Karpas-422 (cell line): ENCODE measurements around the gene GPR34. TPM values are rescaled to one million over a fixed set of nuclear protein-coding genes. Genes with fewer than 3 reads are reported as not detected.
"Not testable (repeated sequence)": the region's sequence is repeated elsewhere in the genome, so short reads cannot be mapped to it uniquely, and the experiment has no call there.

Source experiments
- DNase-seq: peaks from one replicate; pipeline ENCODE4 v3.0.0-alpha.2; 2015
- H2AFZ ChIP-seq: fragments of 200-600 bp; sonication (generic); 2 replicates; pipeline ENCODE4 v1.6.1; 2014; ENCODE audit warnings: antibody characterized with exemption, low read length, mixed read lengths
- H3K27ac ChIP-seq: fragments of 200-600 bp; sonication (generic); 2 replicates; pipeline ENCODE4 v1.5.1; 2014; ENCODE audit warnings: mild to moderate bottlenecking, low read length, moderate library complexity
- H3K27me3 ChIP-seq: fragments of 200-600 bp; sonication (generic); 2 replicates; pipeline ENCODE4 v1.6.1; 2014; ENCODE audit warnings: low read length, mixed read lengths
- H3K36me3 ChIP-seq: fragments of 200-600 bp; sonication (generic); 2 replicates; pipeline ENCODE4 v1.6.1; 2014; ENCODE audit warnings: low read length, mixed read lengths; ENCODE audit not compliant: insufficient read depth
- H3K4me1 ChIP-seq: fragments of 200-600 bp; sonication (generic); 2 replicates; pipeline ENCODE4 v1.6.1; 2014; ENCODE audit warnings: mild to moderate bottlenecking, low read length, mixed read lengths
- H3K4me2 ChIP-seq: fragments of 200-600 bp; sonication (generic); 2 replicates; pipeline ENCODE4 v1.6.1; 2014; ENCODE audit warnings: low read length, low read depth, mild to moderate bottlenecking; ENCODE audit not compliant: poor library complexity, severe bottlenecking
- H3K4me3 ChIP-seq: fragments of 200-600 bp; sonication (generic); 2 replicates; pipeline ENCODE4 v1.5.1; 2014; ENCODE audit warnings: mild to moderate bottlenecking, antibody characterized with exemption, low read length, mixed read lengths
- H3K79me2 ChIP-seq: fragments of 200-600 bp; sonication (generic); 2 replicates; pipeline ENCODE4 v1.6.1; 2014; ENCODE audit warnings: mild to moderate bottlenecking, low read length, mixed read lengths
- H3K9ac ChIP-seq: fragments of 200-600 bp; sonication (generic); 2 replicates; pipeline ENCODE4 v1.6.0; 2014; ENCODE audit warnings: low read length
- H3K9me2 ChIP-seq: fragments of 200-600 bp; sonication (generic), shearing (Covaris generic); replicated peaks from 2 replicates; pipeline ENCODE4 v1.6.0; 2014; ENCODE audit warnings: mild to moderate bottlenecking, low read length, moderate library complexity; ENCODE audit not compliant: insufficient read depth
- H3K9me3 ChIP-seq: fragments of 300-700, 200-600 bp; sonication (generic); 2 replicates; pipeline ENCODE4 v1.6.1; 2014; ENCODE audit warnings: low read length, mixed read lengths
- H4K20me1 ChIP-seq: fragments of 200-600 bp; sonication (generic); 2 replicates; pipeline ENCODE4 v1.6.1; 2014; ENCODE audit warnings: mild to moderate bottlenecking, antibody characterized with exemption, low read length, low read depth; ENCODE audit not compliant: insufficient read depth
- total RNA-seq: library from RNA; depleted of rRNA; stranded (reverse); fragments of >200 nt; shearing (Covaris generic); gene quantifications from 2 replicates; pipeline ENCODE4 v1.2.3, GENCODE V29; 2014; ENCODE audit warnings: low replicate concordance; rRNA removed

The GPR34 gene, protein sequence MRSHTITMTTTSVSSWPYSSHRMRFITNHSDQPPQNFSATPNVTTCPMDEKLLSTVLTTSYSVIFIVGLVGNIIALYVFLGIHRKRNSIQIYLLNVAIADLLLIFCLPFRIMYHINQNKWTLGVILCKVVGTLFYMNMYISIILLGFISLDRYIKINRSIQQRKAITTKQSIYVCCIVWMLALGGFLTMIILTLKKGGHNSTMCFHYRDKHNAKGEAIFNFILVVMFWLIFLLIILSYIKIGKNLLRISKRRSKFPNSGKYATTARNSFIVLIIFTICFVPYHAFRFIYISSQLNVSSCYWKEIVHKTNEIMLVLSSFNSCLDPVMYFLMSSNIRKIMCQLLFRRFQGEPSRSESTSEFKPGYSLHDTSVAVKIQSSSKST
- total RNA-seq: not detected in 2 replicates

DNA sequence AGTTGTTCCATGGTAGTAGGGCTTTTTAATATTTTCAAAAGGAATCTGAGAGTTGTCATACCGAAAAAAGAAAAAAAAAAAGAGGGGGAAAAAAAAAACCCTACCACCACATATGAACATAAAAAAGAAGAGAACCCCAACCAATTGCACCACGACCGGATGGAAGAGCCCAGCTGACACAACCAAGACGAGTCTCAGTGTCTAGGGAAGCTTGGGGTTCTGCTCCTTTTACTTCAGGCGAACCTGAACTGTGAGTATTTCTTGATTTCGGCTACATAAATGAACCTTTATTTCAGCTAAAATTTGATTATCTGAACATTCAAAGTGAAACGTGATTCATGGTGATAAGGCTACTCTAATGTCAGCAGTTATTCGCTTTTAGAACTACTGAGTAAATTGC is at the start of gene GPR34:
Gene GPR34, plus strand, starts transcription at position 139 of the 400 bp plus-strand sequence. CDS start 6,661 bp downstream, outside the sequence.
- Histone ChIP-seq H3K27me3 (no peaks in the 10 kb centered on the region), H3K9ac (no peak within 1 kb of the TSS), H3K9me2 (no peaks in the 10 kb centered on the region), H3K9me3 (no peaks in the 10 kb centered on the region), H3K4me2 (no peak within 1 kb of the TSS), H3K4me3 (no peak within 1 kb of the TSS), H3K36me3 (no peaks in the 10 kb centered on the region), H3K4me1 (no peaks in the 10 kb centered on the region), H3K79me2 (no peaks in the 10 kb centered on the region), H2AFZ (no peak within 1 kb of the TSS), H4K20me1 (no peaks in the 10 kb centered on the region), H3K27ac (no peak within 1 kb of the TSS)
- DNase-seq: no peak

DNA sequence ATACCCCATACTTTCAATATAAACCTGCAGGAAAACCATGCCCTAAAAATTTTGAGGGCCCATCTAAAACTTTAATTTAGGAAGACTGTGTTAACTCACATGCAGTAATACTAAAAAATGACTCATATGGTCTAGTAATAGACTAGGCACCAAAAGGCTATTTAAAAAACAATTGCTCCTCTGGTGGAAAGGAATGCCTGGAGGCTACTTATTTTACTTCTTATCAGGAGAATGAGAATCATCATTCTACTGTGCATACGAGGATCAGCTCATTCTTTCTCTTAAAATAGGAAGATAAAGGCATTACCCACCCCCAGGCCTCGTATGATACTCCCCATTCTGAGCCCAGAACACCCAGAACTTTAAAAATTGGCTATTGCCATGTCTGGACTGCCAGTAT is 42.6 kb upstream of the GPR34 start:
- not testable (repeated sequence) for H3K9me2 ChIP-seq, H2AFZ ChIP-seq

DNA sequence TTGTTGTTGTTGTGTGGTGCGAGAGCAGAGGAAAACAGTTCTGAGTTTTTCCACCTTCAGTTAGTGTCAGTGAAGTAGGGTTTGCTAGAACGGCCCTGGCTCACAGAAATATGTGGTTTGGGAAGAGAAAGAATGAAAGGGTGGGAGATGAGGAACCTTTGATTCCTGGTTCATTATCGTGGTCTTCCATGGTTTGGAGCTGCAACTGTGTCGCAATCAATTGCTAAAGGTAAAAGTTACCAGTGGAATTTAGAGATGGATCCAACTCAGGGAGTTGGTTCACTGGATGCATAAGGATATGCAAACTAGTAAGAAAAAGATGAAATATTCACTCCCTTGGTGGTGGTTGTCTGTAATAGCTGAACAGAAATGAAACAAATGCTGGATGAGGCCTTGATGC is 35.6 kb upstream of the GPR34 start:
- Histone ChIP-seq H3K4me3 (no peak overlapping the region), H3K9me3 (no peaks in the 10 kb centered on the region), H3K9ac (no peak overlapping the region), H4K20me1 (no peaks in the 10 kb centered on the region), H2AFZ (no peak overlapping the region), H3K9me2 (no peaks in the 10 kb centered on the region), H3K4me2 (no peak overlapping the region), H3K27me3 (no peaks in the 10 kb centered on the region), H3K79me2 (no peaks in the 10 kb centered on the region), H3K27ac (no peak overlapping the region), H3K36me3 (no peaks in the 10 kb centered on the region), H3K4me1 (no peaks in the 10 kb centered on the region)
- no peak for DNase-seq

More for the DNA sequence above, 42.6 kb upstream of the GPR34 start:
- H3K4me1 ChIP-seq, H4K20me1 ChIP-seq, H3K27ac ChIP-seq, H3K27me3 ChIP-seq, H3K79me2 ChIP-seq, DNase-seq, H3K9me3 ChIP-seq, H3K4me3 ChIP-seq, H3K4me2 ChIP-seq, H3K9ac ChIP-seq, H3K36me3 ChIP-seq: not testable (repeated sequence)

DNA sequence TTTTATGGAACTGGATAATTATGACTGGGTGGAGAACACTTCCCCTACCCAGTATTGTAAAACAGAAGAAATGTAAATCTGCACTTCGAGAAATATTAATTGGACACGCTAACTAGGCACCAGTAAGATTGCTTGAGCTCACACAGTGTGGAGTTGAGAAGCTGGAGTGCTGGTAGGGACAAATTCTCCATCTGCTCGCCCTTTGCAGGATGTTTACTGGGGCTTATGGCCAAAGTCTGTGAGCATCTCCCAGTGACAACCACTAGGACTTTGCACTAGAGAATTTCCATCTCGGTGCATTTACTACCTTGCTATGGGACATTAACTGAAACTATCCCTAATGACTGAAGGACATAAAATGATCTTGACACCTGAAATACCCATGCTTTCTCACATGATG is 33.7 kb upstream of the GPR34 start:
- Histone ChIP-seq H3K4me1 (no peaks in the 10 kb centered on the region), H3K9me3 (no peaks in the 10 kb centered on the region)
- DNase-seq: no peak

DNA sequence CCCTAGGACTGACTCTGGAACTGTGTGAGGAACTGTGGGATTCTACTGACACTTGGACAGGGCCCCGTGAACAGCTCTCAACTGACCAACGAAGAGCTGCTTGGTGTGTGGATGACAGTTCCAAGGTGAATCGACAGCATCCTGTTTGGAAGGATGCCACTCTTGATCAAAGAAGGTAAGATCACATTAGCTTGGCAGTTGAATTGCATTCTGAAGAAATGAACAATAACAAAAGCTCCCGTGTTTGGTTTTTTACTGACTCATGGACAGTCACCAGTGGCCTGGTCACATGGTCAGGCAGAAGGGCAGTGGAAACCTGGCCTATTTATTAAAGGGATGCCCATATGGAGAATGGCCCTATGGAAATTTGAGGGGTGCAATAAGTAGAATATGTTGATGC is 33.1 kb upstream of the GPR34 start:
- H3K4me1 ChIP-seq: no peaks in the 10 kb centered on the region
- H3K36me3 ChIP-seq: no peaks in the 10 kb centered on the region
- no peak overlapping the region for H2AFZ ChIP-seq
- DNase-seq: no peak
- H3K27me3 ChIP-seq: no peaks in the 10 kb centered on the region
- H3K9me2 ChIP-seq: no peaks in the 10 kb centered on the region
- H3K79me2 ChIP-seq: no peaks in the 10 kb centered on the region
- no peaks in the 10 kb centered on the region for H4K20me1 ChIP-seq
- no peaks in the 10 kb centered on the region for H3K9me3 ChIP-seq
- H3K4me2 ChIP-seq: no peak overlapping the region
- H3K27ac ChIP-seq: no peak overlapping the region
- H3K9ac ChIP-seq: no peak overlapping the region
- no peak overlapping the region for H3K4me3 ChIP-seq

More for the DNA sequence above, 33.7 kb upstream of the GPR34 start:
- Histone ChIP-seq H3K4me3 (no peak overlapping the region), H3K4me2 (no peak overlapping the region), H4K20me1 (no peaks in the 10 kb centered on the region), H3K27me3 (no peaks in the 10 kb centered on the region), H3K36me3 (no peaks in the 10 kb centered on the region), H3K9me2 (no peaks in the 10 kb centered on the region), H3K79me2 (no peaks in the 10 kb centered on the region), H2AFZ (no peak overlapping the region), H3K27ac (no peak overlapping the region), H3K9ac (no peak overlapping the region)

DNA sequence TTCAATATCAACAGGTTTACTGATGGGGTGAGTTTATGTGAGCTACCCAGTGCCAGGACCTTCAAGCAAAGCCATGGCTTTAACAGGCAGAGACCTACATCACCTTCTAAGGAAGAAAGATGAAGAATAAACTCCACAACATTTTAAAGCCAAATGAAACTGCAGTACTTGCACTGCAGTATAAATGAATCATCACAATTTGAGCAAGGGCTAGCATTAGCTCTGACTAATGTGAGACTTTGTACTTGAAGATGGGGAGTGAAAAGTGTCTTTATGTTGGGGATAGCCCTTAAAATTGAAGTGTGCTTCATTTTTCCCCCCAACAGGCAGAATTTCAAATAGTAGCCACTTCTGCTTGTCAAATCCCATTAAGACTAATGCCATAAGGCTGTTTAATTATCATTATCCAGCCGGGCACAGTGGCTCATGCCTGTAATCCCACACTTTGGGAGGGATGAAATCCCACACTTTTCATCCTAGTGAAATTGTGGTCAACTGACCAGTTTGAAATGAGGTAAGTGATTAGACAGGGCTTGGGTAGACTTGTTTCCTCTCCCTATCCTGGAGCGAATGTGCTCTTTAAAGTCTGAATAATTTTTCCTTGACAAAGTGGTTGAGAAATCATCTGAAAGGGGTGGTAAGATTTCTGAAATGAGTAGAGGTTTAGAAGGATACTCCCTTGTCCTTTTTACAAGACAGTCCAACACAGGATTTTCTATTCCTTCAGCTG is 27.2 kb upstream of the GPR34 start:
- H3K4me1 ChIP-seq: no peaks in the 10 kb centered on the region
- H2AFZ ChIP-seq: no peak overlapping the region
- no peaks in the 10 kb centered on the region for H3K9me2 ChIP-seq
- no peak overlapping the region for H3K9ac ChIP-seq
- no peaks in the 10 kb centered on the region for H3K9me3 ChIP-seq
- H3K4me3 ChIP-seq: no peak overlapping the region
- no peak overlapping the region for H3K27ac ChIP-seq
- H3K36me3 ChIP-seq: no peaks in the 10 kb centered on the region
- H3K79me2 ChIP-seq: no peaks in the 10 kb centered on the region
- no peak for DNase-seq
- H4K20me1 ChIP-seq: no peaks in the 10 kb centered on the region
- no peaks in the 10 kb centered on the region for H3K27me3 ChIP-seq
- no peak overlapping the region for H3K4me2 ChIP-seq

DNA sequence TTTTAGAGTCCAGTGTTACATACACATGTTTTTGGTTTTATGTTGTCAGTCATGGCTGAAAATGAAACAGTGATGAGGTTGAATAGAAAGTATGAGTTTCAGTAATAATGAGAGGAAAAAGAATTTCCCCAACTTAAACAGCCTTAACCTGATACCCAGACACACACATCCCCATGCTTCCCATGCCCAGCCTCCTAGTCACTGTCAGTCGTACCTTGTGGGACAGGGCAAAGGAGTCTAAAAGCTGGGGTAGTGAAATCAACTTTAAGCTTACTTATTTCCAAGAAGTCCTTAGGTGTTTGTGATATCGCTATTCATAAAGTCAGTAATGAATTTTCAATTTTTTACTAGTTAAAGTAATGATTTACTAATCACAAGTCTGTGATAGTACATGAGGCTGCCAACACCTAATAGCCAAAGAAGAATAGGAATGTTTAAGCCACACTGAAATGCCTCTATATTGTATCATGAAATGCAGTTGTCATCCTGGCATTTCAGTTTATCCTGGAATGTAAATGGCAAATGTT is 24.3 kb upstream of the GPR34 start:
- Histone ChIP-seq H3K4me1 (no peaks in the 10 kb centered on the region), H3K4me2 (no peak overlapping the region), H4K20me1 (no peaks in the 10 kb centered on the region), H3K36me3 (no peaks in the 10 kb centered on the region), H3K27me3 (no peaks in the 10 kb centered on the region), H2AFZ (no peak overlapping the region), H3K4me3 (no peak overlapping the region), H3K9me2 (no peaks in the 10 kb centered on the region), H3K27ac (no peak overlapping the region), H3K9me3 (no peaks in the 10 kb centered on the region), H3K9ac (no peak overlapping the region), H3K79me2 (no peaks in the 10 kb centered on the region)
- DNase-seq: no peak

DNA sequence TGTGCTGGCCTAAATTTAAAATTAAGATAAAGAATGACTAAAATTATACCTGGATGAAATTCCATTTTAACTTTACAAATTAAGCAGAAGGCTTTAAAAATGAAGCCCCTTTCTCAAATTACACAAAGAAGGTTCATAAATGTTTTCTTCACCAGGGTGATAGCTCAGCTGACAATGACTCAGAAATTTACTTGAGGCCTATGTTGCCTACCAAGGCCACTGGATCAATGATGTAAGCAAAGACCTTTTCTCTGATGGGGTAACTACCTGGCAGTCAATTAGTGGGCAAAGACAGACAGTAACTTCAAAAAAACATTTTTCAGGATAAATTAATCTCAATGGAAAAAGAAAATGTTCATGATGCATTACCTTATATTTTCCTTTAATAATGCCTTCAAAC is 23.9 kb upstream of the GPR34 start:
- Histone ChIP-seq H3K27ac (no peak overlapping the region), H4K20me1 (no peaks in the 10 kb centered on the region), H3K4me2 (no peak overlapping the region), H3K36me3 (no peaks in the 10 kb centered on the region), H3K9me2 (no peaks in the 10 kb centered on the region), H3K4me1 (no peaks in the 10 kb centered on the region), H3K27me3 (no peaks in the 10 kb centered on the region), H3K4me3 (no peak overlapping the region), H3K79me2 (no peaks in the 10 kb centered on the region), H2AFZ (no peak overlapping the region), H3K9ac (no peak overlapping the region), H3K9me3 (no peaks in the 10 kb centered on the region)
- no peak for DNase-seq
